Activated T-cell treated with anti-CD3 and anti-CD28 coated beads for 48 hours (primary cell): ENCODE measurements around the gene HOXD1.

Experiments used
- DNase-seq: peaks from one replicate; pipeline ENCODE4 v3.0.0-alpha.2; 2020; ENCODE audit warnings: low read depth

The HOXD1 gene

DNA sequence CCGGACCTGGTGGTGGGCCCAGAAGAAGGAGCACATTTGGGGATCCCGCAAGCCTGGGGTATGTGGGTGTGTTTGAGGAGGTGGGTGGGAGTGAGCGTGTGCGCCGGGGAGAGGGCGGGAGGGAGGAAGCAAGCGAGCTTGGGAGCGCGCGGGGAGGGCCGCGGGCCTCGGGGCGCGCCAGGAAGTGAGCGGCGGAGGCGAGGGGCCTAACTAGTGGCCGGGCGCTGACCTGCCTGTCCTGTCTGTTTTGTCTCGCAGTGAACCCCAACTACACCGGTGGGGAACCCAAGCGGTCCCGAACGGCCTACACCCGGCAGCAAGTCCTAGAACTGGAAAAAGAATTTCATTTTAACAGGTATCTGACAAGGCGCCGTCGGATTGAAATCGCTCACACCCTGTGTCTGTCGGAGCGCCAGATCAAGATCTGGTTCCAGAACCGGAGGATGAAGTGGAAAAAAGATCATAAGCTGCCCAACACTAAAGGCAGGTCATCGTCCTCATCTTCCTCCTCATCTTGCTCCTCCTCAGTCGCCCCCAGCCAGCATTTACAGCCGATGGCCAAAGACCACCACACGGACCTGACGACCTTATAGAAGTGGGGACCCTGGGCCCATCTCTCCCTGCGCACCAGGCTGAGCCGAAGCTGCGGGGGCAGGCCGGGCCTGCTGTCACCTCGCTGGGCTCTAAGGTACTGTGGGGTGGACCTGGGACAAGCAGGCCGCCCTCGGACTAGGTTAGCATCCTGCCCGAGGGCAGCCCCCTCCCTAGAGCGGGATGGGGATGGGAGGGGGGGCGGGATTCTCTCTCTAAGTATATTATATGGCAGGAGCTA lies 35.9 kb upstream of the HOXD1 start:
- DNase-seq = no peak

DNA sequence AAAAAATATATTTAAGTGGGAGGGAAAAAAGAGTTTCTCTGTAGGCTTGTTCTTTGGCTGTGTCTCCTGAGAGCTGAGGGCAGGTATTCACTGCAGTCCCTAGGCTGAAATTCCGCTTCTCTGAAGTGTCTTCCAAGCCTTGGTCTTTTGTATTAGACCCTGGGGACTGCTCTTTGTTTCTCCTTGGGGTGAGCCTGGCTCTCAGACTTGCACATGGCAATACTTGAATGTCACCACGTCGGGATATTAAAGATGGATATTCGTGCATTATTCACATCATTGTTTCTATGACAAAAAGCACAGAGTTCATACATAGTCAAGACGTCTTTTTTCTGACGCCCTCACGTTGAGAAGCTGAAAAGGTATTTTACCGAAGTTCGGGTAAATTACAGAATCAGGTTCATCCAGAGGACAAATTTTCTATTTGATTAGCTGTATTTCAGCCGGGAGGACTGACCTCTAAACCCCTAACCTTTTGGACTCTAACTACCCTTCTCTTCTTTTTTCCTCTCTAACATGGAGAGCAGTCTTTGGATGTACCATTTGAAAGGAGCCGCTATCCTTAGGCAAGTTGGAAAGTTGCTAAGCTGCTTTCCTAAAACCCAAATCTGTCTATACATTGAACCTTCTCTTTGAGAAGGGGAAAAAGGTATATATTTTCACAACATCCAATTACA lies 33.8 kb upstream of the HOXD1 start:
- DNase-seq = no peak

DNA sequence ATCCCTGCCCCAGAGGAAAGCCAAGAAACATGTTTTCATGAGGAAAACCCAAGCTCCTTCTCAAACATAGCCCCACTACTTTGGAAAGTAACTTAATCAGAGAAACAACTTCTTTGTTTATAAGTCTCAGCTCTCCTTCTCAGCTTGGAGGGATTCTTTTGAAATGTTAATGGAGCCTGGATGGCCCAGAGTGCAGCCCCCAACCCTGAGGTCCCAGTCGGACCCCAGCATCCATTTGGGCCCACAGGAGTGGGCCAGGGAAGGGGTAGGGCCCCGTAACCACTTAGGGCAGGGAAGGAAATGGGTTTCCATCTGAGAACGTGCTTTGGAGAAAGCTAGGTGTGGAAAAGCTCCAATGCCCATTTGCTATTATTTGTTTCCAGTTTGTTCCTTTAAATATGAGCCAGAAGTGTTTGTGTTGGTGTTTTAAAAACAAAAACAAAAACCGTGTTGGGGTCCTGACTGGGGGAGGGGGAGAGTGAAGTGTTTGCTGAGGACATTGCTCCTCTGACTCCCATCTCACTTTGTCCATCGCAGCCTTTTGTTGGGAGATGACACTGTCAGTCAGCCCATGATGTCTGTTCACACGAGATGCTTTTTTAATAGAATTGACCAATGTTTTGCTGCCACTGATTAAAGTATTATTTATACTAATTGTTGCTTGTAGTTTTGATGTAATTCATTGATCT lies 33.0 kb upstream of the HOXD1 start:
- DNase-seq = no peak

DNA sequence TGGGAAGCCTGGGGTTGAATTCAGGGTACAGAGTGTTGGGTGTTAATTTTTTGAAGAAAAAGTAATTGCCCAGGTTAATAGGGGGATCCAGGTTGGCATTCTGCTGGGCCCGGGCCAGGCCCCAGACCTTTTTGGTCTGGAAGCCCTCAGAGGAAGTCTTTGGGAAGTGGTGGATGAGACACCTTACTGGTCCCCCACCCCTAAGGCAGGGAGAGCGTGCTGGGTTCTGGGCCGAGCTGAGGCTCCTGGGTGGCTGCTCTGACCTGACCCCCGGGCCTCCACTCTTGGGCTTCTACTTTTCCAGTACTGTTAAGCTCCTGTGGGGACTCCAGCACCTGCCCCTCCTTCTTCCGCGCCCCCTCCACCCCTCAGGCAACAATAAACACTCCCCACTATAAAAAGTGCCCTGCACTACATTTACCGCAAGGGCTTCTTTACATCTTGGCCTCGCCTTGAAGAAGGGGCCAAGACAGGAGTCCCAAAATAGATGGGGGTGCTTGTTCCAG lies 32.1 kb upstream of the HOXD1 start:
- DNase-seq = no peak

DNA sequence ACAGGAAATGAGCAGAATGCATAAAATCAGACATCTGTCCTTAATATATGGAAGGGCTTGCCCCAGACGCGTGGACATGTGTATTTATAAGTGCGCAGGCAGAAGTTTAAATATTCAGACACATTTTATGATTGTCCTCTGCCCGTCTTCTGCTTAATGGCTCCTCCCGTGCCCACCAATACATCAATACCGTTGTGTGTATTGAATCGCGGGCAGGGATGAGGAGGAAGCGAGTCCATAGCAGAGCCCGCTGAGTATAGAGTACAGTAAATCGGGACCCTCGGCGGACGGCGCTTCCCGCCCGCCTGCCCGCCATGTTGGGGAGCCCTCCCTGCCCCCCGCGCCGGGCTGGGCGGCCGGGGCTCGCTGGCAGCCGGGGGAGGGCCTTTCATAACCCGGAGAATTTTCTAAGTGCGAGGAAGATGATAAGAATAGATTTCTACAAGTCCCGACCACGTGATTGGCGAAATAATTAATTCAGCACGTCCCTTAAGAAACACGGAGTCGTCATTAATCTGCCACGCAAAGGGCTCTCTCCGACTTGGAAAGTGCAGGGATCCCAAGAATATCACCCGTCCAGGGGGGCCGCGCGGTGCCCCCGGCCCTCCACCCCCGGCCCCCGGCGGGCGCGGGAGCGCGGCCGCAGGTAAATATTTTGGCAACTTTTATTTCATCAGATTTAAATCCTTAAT lies 31.5 kb upstream of the HOXD1 start, which contains the start of gene HOXD3:
HOXD3 (plus strand) TSS at position 501 of the 692 bp plus-strand sequence. CDS start 11,808 bp downstream, outside the sequence.
- no peak for DNase-seq

DNA sequence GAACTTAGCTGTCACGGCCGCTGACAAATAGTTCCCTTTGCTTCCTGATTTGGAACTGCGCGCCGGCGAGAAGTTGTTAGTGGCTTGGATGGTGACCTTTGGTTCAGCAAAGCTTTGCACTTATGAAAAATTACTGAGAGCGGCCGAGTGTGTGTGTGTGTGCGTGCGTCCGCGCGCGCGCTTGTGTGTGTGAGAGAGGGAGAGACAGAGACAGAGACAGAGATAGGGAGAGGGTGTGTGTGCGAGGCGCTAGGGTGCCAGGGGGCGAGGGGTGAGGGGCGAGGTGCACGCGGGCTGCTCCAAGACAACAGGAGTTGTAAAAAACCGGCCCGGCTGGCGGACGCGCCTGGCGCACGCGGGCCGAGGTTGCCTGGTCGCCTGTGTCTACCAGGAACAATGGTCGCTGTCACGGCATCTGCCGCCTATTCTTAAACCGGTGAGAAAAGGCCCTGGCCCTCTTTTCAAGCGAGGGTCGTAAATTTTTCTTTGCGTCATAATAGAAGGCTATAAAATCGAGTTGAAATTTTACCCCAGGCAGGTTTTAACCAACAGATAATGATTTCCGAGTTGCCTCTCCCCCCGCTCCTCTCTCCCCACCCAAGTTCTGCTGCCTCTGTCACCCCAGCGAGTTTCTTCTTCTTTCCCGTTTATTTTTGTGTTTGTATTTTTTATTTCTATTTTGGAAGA lies 30.8 kb upstream of the HOXD1 start:
- no peak for DNase-seq

DNA sequence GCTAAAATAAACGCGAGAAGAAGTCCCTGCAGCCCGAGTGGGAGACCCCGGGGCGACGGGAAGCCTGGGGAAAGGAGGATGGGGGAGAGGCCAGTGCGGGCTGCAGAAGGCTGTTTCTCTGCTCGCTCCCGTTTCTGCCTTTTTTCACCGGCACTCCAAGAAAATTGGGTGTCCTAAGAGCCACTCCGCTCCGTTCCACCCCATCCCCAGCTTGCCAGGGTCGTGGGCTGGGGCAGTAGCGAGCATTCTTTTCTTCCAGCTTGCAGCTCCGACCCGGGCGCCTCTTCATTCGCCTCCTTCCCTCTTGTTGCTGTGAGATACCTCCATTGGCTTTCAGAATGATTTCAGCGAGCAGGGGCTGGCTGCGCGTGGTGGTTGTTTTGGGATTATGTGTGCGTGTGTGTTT lies 30.3 kb upstream of the HOXD1 start:
- no peak for DNase-seq

DNA sequence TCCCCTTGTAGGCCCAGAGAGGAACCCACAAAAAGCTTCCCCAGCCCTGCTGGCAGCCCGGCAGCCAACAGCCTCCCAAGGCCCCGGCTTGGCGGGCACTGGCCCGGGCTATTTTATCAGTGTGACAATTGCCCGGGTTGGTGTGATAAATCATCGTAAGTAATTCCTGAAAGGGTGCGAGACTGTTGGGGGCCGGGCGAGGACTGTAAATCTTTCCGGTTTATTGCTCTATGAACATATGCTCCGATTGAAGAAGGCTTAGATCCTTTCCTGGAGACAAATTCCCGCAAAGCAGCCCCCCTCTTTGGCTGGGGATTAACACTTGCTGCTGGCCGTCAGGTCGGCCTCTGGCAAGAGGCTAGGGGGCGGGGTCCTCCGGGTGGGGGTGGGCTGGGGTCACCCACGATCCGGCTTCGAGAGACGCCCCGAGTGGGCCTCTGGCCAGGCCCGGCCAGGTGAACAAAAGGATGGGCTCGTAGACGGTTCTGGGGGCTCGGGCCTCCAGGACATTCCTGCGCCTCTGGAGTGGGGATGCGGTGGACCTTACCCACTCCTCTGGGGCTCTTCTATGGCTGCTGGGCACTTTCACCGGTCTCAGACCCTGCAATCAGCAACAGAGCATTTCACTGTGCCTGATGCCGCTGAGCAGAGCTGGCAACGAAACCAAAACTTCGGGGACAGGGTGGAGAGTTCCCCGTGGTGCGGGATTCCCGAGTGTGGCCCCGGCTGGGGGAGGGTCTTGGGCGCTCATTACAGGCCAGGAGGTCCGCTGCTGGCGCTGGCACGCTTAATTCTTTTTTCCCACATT lies 29.4 kb upstream of the HOXD1 start:
- DNase-seq = no peak

DNA sequence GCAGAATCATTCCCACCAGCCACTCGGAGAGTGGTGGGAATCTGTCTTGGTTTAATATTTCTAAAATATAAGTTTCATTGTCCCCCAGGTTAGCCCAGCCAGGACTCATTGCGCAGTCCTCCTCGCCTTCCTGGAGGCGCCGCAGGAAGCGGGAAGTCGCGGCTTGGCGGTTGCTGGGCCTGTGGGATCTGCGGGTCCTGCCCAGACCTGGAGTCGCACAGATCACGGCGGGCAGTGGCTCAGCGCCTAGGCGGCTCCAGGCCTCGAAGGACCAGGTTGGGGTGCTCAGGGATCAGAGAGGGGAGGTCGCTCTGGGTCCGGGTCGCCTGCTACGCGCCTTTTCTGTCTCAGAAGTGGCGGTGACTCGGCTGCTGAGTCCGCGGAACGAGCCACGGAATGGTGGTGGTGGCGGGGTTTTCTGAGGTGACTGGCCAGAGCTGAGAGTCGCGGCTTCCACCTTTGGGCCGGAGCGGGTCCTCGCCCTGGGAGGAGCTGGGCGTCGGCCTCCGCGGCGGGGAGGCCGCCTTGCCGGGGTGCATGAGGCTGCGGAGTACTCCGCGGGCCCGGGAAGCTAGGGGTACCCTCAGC lies 28.7 kb upstream of the HOXD1 start:
- DNase-seq = no peak

DNA sequence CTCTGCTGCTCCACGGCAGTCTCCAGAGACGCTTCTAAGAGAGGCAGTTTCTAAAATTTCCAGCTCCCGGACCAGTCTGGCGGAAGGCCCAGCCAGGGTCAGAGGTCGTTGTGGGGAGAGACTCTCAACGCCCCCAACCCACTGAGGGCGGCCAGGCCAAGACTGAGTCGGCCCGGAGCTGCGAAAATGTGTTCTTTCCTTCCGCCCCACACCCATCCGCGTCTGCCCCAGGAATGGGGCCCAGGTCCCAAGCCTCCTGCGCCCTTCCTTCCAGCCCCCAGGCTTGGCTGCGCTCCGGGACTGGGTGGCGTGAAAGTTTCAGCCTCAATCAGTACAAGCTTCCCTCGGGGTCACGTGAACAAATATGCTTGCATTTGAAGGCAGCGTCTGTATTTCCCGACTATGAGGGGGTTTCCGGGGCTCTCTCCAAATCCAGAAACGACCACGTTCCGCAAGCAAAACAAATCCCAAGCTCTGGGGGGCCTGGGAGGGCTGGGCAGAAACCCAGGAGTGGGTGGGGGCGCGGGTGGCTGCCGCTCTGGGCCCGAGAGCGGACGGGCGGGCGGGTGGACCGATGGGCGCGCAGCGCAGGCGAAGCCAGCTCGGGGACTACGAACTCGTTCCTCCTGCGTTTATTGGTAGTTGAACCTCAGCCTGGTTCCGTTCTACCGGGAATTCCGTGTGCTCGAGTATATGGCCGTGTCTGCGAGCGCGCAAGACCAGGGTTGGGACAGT lies 28.1 kb upstream of the HOXD1 start:
- no peak for DNase-seq

DNA sequence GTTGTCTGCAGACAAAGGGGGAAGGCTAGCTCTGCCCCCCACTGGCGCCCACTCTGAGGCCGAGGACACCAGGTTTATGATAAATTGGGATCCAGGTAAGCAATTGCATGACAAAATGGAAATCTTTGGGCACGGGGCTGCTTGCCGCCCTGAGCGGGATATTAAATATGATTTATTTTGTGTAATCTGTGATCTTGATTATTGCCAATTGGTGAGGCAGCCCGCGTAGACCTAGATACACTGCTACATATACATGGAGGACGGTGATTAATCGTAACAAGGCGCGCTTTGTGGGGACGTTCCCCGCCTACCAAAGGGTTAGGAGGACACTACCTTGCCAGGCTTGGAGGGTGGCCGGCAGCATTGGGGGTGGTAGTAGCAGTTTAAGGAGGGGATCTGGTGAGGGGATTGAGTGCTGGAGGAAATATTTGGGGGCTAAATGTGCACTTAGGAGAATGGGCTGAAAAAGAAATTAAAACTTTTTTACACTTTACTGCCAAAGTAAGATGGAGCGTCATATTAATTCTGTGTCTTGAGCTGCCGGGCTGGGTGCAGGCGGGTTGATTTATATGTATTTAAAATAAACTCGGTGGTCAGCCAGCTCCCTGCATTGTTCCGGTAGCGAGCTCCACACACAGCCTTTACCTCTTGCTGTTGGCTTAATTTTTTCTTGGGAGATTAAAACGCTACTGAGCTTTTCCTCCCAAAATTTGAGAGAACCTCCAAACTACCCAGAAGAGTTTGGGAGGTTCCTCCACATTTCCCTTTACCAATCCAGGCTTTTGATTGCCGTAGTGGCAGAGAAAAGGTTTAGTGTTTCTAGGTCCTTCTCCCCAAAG lies 27.3 kb upstream of the HOXD1 start:
- no peak for DNase-seq

DNA sequence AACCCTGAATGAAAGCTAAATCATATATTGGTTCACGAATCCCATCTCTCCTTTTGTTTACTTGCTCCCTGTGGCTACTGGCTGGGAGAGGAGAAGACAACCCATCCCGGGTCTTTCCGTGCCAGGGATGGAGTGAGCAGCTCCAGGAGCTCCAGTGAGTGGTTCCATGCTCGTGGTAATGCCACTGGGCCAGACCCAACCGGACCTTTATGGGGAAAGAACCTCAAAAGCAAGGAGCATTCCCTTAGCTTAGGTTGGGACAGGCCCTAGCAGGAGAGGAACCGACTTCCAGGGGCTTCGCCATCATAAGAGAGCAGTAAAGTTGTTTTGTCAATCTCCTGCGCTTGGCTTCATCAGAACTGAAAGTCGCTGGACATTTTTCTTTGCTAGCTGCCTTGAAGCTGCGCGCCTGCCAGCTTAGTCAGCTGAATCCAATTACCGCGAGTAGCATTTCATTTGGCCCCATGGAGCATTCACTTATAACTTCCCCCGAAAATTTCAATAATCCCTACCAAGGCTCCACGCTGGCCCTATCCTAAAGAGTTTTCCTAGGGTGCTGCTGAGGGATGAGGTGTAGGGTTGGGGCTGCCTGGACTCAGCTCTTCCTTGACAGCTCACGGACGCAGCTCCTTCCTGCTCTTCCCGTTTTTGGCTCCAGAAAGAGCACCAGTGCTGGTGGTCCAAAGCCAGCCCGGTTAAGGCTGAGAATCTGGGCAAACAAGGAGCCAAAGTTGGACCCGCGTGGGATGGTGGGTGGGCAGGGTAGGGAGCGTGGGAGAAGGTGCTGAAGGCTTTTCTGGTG lies 26.4 kb upstream of the HOXD1 start:
- no peak for DNase-seq

DNA sequence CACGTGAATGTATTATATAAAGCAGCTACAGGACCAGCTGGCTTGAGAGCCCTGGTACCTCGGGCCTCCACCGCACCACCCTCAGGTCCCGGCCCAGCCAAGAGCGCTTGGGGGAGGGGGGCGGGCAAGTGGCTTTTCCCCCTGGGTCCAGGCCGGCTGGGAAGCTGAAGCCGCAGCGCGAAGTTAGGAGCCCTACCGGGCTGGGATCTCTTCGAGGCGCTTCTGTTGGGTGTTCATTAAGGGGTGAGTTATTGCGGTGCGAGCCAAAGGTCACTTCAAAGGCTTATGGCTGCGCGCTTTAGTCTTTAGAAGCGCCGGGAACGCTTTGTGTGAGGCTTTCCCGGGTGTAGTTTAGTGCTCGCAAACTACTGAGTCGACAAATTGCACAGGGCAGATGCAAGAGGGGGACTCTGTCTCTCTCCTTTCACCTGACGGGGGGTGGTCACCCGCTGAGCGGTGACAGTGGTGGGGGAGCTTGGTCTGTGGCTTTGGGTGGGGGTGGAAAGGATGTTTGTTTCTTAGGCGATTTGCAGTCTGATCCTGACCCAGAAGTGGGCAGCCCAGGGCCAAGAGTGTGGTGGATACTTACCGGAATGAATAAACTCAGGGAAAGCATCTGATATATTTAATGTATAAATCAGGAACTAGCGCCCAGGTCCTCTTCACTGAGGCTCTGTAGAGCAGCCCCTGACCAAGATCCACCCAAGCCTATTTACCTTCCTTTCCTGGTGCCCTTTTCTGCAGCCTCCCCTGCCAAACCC lies 25.4 kb upstream of the HOXD1 start:
- DNase-seq = no peak

DNA sequence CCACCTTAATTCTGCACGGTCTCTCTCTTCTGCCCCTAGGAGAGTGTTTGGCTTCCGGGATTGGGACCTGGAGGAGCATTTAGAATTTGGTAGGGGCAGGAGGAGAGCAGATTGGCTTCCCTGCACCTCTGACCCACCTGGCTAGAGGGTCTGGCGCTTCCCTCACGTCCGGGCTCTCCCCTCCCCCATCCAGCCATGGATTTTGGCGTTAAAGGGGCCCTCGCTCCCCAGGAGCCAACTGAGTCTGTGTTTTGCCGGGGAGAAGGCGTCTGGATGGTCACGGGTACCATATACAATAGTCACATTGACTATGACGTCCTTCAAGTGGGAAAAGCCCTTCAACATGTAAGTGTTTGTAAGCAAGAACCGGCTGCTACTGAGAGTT lies 24.8 kb upstream of the HOXD1 start:
- DNase-seq = no peak

DNA sequence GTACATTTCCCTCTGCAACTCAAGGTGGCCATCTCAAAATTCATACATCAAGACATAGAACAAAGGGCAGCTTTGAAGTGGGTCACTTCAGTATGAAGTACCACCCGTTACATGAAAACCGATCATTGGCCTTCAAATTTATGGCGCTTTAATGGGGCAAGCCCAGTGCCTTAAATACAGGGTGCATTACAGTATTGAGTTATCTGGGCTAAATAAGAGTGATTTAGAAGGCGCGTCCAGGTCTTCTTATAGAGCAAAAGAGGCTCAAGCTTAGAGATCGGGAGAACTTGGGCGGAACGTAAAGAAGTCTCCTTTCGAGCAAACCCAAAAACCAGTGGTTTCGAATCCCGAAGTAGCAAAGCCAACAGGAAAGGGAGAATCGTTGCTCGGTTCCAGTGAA lies 24.3 kb upstream of the HOXD1 start:
- no peak for DNase-seq

DNA sequence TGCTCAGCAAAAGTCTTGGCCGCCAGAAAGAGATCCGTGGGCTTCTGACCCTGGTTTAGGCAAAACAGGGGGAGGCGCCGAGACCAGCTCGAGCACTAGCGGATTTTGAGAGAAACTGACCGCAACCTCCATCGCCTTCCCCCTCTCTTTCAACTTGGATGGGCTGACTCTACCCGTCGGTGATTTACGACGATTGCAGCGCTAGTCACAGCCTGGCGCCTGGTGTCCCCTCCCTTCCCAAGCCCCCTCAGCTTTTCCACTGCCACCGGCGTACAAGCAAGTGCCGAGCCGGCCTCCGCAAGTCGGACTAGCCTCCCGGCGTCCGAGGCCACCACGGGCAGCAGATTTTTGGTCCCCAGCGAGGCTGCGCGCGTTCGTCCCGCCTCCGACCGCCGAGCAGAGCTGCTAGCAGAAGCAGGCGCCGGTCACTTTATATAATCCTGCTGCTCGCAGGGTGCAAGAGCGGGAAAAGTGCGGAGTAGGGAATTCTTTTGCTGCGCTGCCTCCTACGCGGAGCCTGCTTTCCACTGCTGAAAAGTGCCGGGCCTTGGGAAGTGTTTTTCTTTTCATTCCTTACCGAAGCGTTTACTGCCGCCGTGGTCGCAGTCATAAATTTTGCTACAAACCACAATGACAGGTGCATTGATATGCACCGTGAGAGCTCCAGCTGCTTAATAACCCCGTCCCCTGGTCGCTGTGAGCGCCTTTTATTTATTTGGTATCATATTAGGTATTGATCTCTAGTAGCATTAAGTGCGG lies 23.7 kb upstream of the HOXD1 start:
- DNase-seq = no peak
